ENCODE data around the gene TRABD.

Gene TRABD

GRCh38 chr22:50186761-50187523 is 1.2 kb downstream of the TRABD start:
- peak overlapping the region; percentile 96 for H3K4me3 Mint-ChIP-seq
- peaks cover 38% of the 10 kb centered on the region for H3K4me1 Mint-ChIP-seq (ENCODE audit: low read depth)

GRCh38 chr22:50188356-50188755 is 2.6 kb downstream of the TRABD start:
- Mint-ChIP-seq H3K9me3 (ENCODE audit: low read depth) (no peaks in the 10 kb centered on the region), H3K36me3 (peaks cover 2% of the 10 kb centered on the region), H3K4me1 (ENCODE audit: low read depth) (peaks cover 47% of the 10 kb centered on the region), H3K4me3 (peak overlapping the region; percentile 35), H3K27ac (no peak overlapping the region), H3K27me3 (no peaks in the 10 kb centered on the region)

More at GRCh38 chr22:50186761-50187523, 1.2 kb downstream of the TRABD start:
- H3K27me3 Mint-ChIP-seq: no peaks in the 10 kb centered on the region
- peaks cover 2% of the 10 kb centered on the region for H3K36me3 Mint-ChIP-seq
- no peaks in the 10 kb centered on the region for H3K9me3 Mint-ChIP-seq (ENCODE audit: low read depth)
- H3K27ac Mint-ChIP-seq: peak overlapping the region; percentile 93

DNA sequence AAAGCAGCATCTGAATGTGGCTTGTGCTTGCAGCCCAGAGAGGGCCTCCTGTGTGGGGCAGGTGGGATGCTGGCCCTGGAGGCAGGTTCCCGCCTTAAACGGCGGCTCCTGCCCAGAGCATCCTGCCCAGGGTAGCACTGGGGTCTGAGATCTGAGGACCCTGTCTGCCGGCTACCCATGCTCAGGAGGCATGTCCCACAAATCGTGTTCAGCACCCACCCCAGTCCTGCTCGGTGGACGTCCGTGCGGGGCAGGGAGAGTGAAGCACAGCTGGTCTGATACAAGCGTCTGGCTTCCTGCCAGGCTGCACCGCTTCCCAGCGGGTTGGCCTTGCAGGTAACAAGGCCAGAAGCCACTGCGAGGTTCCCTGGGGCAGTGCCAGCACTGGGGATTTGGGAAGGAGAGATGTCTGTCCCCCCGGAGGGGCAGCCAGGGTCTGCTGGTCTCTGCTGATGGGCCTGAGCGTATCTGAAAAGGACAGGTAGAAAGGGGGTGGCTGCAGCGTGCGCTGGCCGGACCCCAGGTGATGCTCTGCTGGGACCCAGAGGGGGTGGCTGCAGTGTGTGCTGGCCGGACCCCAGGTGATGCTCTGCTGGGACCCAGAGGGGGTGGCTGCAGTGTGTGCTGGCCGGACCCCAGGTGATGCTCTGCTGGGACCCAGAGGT is 3.6 kb downstream of the TRABD start:
- H3K36me3 Mint-ChIP-seq: peaks cover 2% of the 10 kb centered on the region
- peak overlapping the region; percentile 92 for H3K27ac Mint-ChIP-seq
- no peaks in the 10 kb centered on the region for H3K9me3 Mint-ChIP-seq (ENCODE audit: low read depth)
- no peaks in the 10 kb centered on the region for H3K27me3 Mint-ChIP-seq
- peak overlapping the region; percentile 83 for H3K4me3 Mint-ChIP-seq
- H3K4me1 Mint-ChIP-seq (ENCODE audit: low read depth): peaks cover 45% of the 10 kb centered on the region

GRCh38 chr22:50189849-50190181 is 4.1 kb downstream of the TRABD start:
- peaks cover 2% of the 10 kb centered on the region for H3K36me3 Mint-ChIP-seq
- peaks cover 45% of the 10 kb centered on the region for H3K4me1 Mint-ChIP-seq (ENCODE audit: low read depth)
- H3K4me3 Mint-ChIP-seq: peak overlapping the region; percentile 83
- no peaks in the 10 kb centered on the region for H3K27me3 Mint-ChIP-seq
- H3K27ac Mint-ChIP-seq: peak overlapping the region; percentile 92
- no peaks in the 10 kb centered on the region for H3K9me3 Mint-ChIP-seq (ENCODE audit: low read depth)

- Mint-ChIP-seq H3K36me3 (peaks cover 2% of the 10 kb centered on the region), H3K4me3 (peak overlapping the region; percentile 87), H3K4me1 (ENCODE audit: low read depth) (peaks cover 45% of the 10 kb centered on the region), H3K27ac (peak overlapping the region; percentile 97), H3K27me3 (no peaks in the 10 kb centered on the region), H3K9me3 (ENCODE audit: low read depth) (no peaks in the 10 kb centered on the region)
Measured at GRCh38 chr22:50190182-50190940, 4.6 kb downstream of the TRABD start.

DNA sequence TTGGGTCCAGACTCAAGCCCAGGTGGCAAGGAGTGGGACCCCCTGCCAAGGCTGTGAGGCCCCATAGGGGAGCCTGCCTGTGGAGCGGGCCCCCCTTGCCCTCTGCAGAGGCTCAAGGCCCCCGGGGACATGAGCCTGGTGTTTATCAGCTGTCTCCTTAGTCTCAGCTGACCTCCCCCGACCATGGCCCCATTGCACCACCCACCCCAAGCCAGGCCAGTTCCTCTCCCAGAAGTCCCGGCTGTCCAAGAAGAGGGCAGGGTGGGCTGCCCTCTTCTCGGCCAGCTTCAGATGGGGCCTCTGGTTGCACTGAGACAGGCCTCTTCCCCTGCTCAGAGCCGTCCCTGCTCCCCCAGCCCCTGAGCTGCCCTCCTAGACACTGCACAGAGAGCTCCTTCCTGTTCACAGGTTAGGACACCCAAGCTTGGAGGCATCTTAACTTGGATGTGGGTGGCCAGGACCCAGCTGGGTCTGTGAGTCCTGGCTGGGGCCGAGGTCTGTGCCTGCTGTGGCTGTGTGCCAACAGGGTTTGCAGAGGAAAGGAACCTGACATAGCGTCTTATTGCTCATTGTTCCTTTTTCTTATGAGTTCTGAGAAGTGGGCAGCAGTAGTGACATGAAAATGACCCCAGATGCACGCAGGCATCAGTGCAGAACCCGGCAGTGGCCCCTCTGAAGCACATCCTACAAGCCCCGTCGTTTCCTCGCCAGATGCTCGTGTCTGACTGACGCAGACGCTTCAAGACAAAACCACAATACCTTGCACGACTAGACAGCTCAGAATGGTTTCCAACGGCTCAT is 5.4 kb downstream of the TRABD start:
- Mint-ChIP-seq H3K27ac (peak overlapping the region; percentile 97), H3K4me1 (ENCODE audit: low read depth) (peaks cover 43% of the 10 kb centered on the region), H3K36me3 (peaks cover 2% of the 10 kb centered on the region), H3K9me3 (ENCODE audit: low read depth) (no peaks in the 10 kb centered on the region), H3K27me3 (no peaks in the 10 kb centered on the region), H3K4me3 (peak overlapping the region; percentile 87)

DNA sequence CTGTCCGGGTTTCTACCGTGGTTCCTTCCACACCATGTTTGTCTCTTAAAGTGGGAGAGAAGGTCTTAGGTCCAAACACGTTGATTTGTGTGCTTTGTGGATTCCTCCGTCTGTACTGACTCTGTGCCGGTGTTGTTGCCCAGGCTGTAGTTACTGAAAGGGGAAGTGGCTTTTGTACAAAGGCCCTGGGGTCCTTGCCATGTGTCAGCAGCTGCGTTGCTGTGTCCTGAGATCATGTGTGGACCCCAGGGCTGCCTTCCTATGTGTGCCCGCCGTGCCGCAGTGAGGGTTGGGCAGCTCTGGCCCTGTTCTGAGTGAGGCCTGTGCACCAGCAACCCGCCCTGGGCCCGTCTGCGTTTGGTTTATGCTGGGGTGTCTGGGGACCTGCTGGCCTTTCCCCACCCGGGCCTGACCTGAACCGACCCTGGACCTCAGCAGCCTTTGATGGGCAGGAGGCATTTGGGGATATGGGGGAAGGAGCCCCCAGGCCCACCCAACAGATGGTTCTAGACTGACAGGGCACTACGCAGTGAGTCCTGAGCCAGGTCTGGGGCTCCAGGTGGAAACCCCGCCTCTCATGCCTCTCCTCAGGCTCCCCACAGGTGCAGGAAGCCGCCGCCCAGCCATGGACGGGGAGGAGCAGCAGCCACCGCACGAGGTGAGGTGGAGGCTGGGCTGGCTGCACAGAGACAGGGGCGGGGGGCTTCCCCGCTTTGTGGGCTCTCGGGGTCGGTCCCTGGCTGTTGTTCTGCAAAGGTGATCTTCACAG is 6.9 kb downstream of the TRABD start:
- Mint-ChIP-seq H3K9me3 (ENCODE audit: low read depth) (no peaks in the 10 kb centered on the region), H3K36me3 (no peaks in the 10 kb centered on the region), H3K4me1 (ENCODE audit: low read depth) (peaks cover 35% of the 10 kb centered on the region)

DNA sequence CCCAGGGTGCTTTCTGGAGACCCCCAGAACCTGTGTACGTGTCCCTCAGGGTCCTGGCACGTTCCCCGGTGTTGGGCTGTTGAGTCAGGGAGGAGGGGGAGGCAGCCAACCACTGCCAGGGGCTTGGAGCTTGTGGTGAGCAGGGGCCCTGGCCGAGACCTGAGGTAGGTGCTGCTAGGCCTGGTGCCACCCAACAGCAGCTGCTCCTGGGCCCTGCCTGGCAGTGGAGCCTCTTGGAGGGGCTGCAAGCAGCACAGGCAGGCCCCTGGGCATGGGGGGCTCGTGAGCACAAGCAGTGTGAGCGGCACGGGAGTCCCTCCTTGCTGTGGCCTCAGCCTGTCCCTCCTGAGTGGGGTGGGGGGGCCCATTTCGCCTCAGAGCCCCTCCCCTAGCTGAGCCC is 7.9 kb downstream of the TRABD start:
- H3K36me3 Mint-ChIP-seq: no peaks in the 10 kb centered on the region

More for the DNA sequence above, 6.9 kb downstream of the TRABD start:
- H3K27me3 Mint-ChIP-seq: no peaks in the 10 kb centered on the region
- peak overlapping the region; percentile 87 for H3K4me3 Mint-ChIP-seq
- peak overlapping the region; percentile 97 for H3K27ac Mint-ChIP-seq

GRCh38 chr22:50194037-50194805 is 8.5 kb downstream of the TRABD start:
- H3K27me3 Mint-ChIP-seq: no peaks in the 10 kb centered on the region
- peaks cover 28% of the 10 kb centered on the region for H3K4me1 Mint-ChIP-seq (ENCODE audit: low read depth)
- no peaks in the 10 kb centered on the region for H3K9me3 Mint-ChIP-seq (ENCODE audit: low read depth)
- H3K36me3 Mint-ChIP-seq: no peaks in the 10 kb centered on the region
- H3K4me3 Mint-ChIP-seq: no peak overlapping the region
- H3K27ac Mint-ChIP-seq: peak overlapping the region; percentile 16

More for the DNA sequence above, 7.9 kb downstream of the TRABD start:
- H3K4me3 Mint-ChIP-seq: no peak overlapping the region
- no peaks in the 10 kb centered on the region for H3K27me3 Mint-ChIP-seq
- H3K4me1 Mint-ChIP-seq (ENCODE audit: low read depth): peaks cover 31% of the 10 kb centered on the region
- peak overlapping the region; percentile 16 for H3K27ac Mint-ChIP-seq
- no peaks in the 10 kb centered on the region for H3K9me3 Mint-ChIP-seq (ENCODE audit: low read depth)

DNA sequence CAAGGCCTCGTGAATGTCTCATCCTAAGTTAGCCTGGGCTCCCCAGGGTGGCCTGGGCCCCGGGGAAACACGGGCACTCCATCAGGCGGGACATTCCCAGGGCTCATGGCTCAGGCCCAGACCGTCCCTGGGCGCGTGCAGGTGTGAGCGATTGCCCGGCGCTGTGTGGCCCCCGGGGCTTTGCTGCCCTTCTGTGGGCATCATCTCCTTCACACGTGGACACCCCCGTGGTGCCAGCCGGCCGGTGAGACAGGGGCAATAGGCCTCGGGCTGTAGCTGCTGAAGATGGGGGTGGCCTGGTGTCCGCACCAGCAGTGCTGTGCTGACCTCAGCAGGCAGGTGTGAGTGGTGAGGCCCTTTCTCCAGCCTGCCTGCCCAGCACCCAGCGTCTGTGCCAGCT is 10.5 kb downstream of the TRABD start:
- Mint-ChIP-seq H3K4me1 (ENCODE audit: low read depth) (peaks cover 22% of the 10 kb centered on the region), H3K9me3 (ENCODE audit: low read depth) (no peaks in the 10 kb centered on the region), H3K4me3 (no peak overlapping the region), H3K36me3 (no peaks in the 10 kb centered on the region), H3K27me3 (no peaks in the 10 kb centered on the region), H3K27ac (no peak overlapping the region)

DNA sequence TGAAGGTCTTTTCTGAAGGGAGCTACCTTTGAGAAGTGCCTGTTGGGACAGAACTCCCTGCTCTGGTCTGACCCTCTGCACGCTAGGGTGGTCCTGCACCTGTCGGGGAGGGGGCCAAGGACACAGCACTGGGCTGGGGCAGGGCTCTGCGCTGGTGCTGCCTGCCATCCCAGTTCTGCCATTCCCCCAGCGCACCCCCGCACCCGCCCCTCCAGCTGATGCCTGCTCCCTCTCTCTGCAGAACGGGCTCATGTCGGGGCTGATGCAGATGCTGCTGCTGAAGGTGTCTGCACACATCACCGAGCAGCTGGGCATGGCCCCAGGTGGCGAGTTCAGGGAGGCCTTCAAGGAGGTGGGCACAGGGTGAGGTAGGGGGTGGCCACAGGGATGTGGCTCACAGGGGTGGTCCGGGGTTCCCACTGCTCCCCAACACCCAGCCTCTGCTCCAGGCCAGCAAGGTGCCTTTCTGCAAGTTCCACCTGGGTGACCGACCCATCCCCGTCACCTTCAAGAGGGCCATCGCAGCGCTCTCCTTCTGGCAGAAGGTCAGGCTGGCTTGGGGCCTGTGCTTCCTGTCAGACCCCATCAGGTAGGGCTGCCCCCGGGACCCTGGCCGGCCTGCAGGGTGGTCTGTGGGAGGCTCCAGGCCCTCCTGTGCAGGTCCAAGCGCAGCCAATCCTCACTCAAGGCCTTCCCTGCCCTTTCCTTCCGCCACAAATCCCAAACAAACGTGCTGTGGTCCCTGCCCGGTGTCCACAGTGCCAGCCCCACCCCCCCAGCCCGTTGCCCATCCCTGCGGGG is 11.5 kb downstream of the TRABD start:
- Mint-ChIP-seq H3K36me3 (no peaks in the 10 kb centered on the region), H3K27ac (no peak overlapping the region), H3K27me3 (no peaks in the 10 kb centered on the region), H3K9me3 (ENCODE audit: low read depth) (no peaks in the 10 kb centered on the region), H3K4me1 (ENCODE audit: low read depth) (peaks cover 16% of the 10 kb centered on the region), H3K4me3 (no peak overlapping the region)

- Mint-ChIP-seq H3K27me3 (no peaks in the 10 kb centered on the region), H3K4me1 (ENCODE audit: low read depth) (peaks cover 15% of the 10 kb centered on the region), H3K36me3 (no peaks in the 10 kb centered on the region), H3K4me3 (no peak overlapping the region), H3K9me3 (ENCODE audit: low read depth) (no peaks in the 10 kb centered on the region), H3K27ac (no peak overlapping the region)
Measured at GRCh38 chr22:50197856-50198623, 12.3 kb downstream of the TRABD start.

Measured in activated naive CD8-positive, alpha-beta T cell (primary cell).